ENCODE results near the gene MGRN1. TPM values are rescaled to one million over a fixed set of nuclear protein-coding genes. Genes with fewer than 3 reads are reported as not detected.

Gene MGRN1
- total RNA-seq, 4 donors from 2014 or later, result 49.1 to 127 (median 79.5) TPM

- Histone ChIP-seq H3K4me1 (peaks cover 0 to 24% (median 18%) of the 10 kb centered on the region in 4 donors), H3K9me3 (no peaks in the 10 kb centered on the region), H3K27ac (peak overlapping the region in 1 of 4 donors; percentile 25), H3K36me3 (peaks cover 0 to 20% (median 5%) of the 10 kb centered on the region in 4 donors), H3K27me3 (no peaks in the 10 kb centered on the region), H3K4me3 (no peak overlapping the region)
- no peak for TF ChIP-seq CTCF (IDR thresholded peaks at IDR 0.05)
- no peak for TF ChIP-seq EP300 (IDR thresholded peaks at IDR 0.05; ENCODE audit: low read depth)
- TF ChIP-seq POLR2A (IDR thresholded peaks at IDR 0.05), result no peak
- no peak for TF ChIP-seq POLR2AphosphoS5 (IDR thresholded peaks at IDR 0.05)
- DNase-seq, result no peak
- intact Hi-C loops (cut with DNase I; ENCODE audit: low total_unique reads) (no loop called here), in situ Hi-C loops (cut with MboI; ENCODE audit: low pct_ligation_motif_present in 1 of 4, low pct_unique_long_range_greater_than_20kb in 1 of 4, low sequenced_read_pairs in 3 of 4) (no loop called here)
- 89% methylated on average over 13 of the region's 17 CpGs; no CpG with 5 or more reads in 1 of the 2 donors for WGBS, 2 donors (ENCODE audit: low coverage in 1 of 2)
Measured at GRCh38 chr16:4683255-4684057, 58.8 kb downstream of the MGRN1 start.

- in situ Hi-C loops (cut with MboI; ENCODE audit: low pct_ligation_motif_present in 1 of 4, low pct_unique_long_range_greater_than_20kb in 1 of 4, low sequenced_read_pairs in 3 of 4), result no loop called here
- H3K27ac ChIP-seq, result no peak overlapping the region
- no peak overlapping the region for H3K4me3 ChIP-seq
- no peaks in the 10 kb centered on the region for H3K27me3 ChIP-seq
- H3K4me1 ChIP-seq, result peaks cover 0 to 17% (median 11%) of the 10 kb centered on the region in 4 donors
- intact Hi-C loops (cut with DNase I; ENCODE audit: low total_unique reads), result no loop called here
- 99% methylated on average over 17 of the region's 23 CpGs; no CpG with 5 or more reads in 1 of the 2 donors for WGBS, 2 donors (ENCODE audit: low coverage in 1 of 2)
- DNase-seq, result no peak
- TF ChIP-seq CTCF (IDR thresholded peaks at IDR 0.05) (no peak), EP300 (IDR thresholded peaks at IDR 0.05; ENCODE audit: low read depth) (no peak)
- H3K36me3 ChIP-seq, result peaks cover 0 to 20% (median 5%) of the 10 kb centered on the region in 4 donors
- no peaks in the 10 kb centered on the region for H3K9me3 ChIP-seq
Measured at GRCh38 chr16:4684058-4684715, 59.6 kb downstream of the MGRN1 start.

GRCh38 chr16:4684763-4685162 is 60.1 kb downstream of the MGRN1 start:
- no peak for DNase-seq
- Histone ChIP-seq H3K9me3 (no peaks in the 10 kb centered on the region), H3K4me3 (no peak overlapping the region), H3K27ac (no peak overlapping the region), H3K36me3 (peaks cover 0 to 20% (median 5%) of the 10 kb centered on the region in 4 donors), H3K4me1 (peaks cover 0 to 12% (median 5%) of the 10 kb centered on the region in 4 donors), H3K27me3 (no peaks in the 10 kb centered on the region)
- 96% methylated on average over 13 of the region's 13 CpGs; no CpG with 5 or more reads in 1 of the 2 donors for WGBS, 2 donors (ENCODE audit: low coverage in 1 of 2)
- in situ Hi-C loops (cut with MboI; ENCODE audit: low pct_ligation_motif_present in 1 of 4, low pct_unique_long_range_greater_than_20kb in 1 of 4, low sequenced_read_pairs in 3 of 4) (no loop called here), intact Hi-C loops (cut with DNase I; ENCODE audit: low total_unique reads) (no loop called here)
- no peak for TF ChIP-seq POLR2AphosphoS5 (IDR thresholded peaks at IDR 0.05)
- TF ChIP-seq EP300 (IDR thresholded peaks at IDR 0.05; ENCODE audit: low read depth), result no peak
- no peak for TF ChIP-seq POLR2A (IDR thresholded peaks at IDR 0.05)
- TF ChIP-seq CTCF (IDR thresholded peaks at IDR 0.05), result no peak

GRCh38 chr16:4685292-4685691 is 60.7 kb downstream of the MGRN1 start:
- H3K4me1 ChIP-seq, result peaks cover 0 to 12% (median 4%) of the 10 kb centered on the region in 4 donors
- peaks cover 0 to 20% (median 5%) of the 10 kb centered on the region in 4 donors for H3K36me3 ChIP-seq
- intact Hi-C loops (cut with DNase I; ENCODE audit: low total_unique reads) (no loop called here), in situ Hi-C loops (cut with MboI; ENCODE audit: low pct_ligation_motif_present in 1 of 4, low pct_unique_long_range_greater_than_20kb in 1 of 4, low sequenced_read_pairs in 3 of 4) (no loop called here)
- 95% methylated on average over 10 of the region's 13 CpGs; no CpG with 5 or more reads in 1 of the 2 donors for WGBS, 2 donors (ENCODE audit: low coverage in 1 of 2)
- DNase-seq, result no peak
- no peaks in the 10 kb centered on the region for H3K27me3 ChIP-seq
- TF ChIP-seq POLR2AphosphoS5 (IDR thresholded peaks at IDR 0.05), result no peak
- no peak for TF ChIP-seq POLR2A (IDR thresholded peaks at IDR 0.05)
- no peak for TF ChIP-seq CTCF (IDR thresholded peaks at IDR 0.05)
- no peak for TF ChIP-seq EP300 (IDR thresholded peaks at IDR 0.05; ENCODE audit: low read depth)
- no peak overlapping the region for H3K4me3 ChIP-seq
- H3K27ac ChIP-seq, result no peak overlapping the region
- no peaks in the 10 kb centered on the region for H3K9me3 ChIP-seq
